Activated CD8-positive, alpha-beta memory T cell treated with anti-CD3 and anti-CD28 coated beads, Interleukin-2, amount 50 U/mL, for 1 hour (primary cell): ENCODE data around the gene AKAIN1.

ENCODE experiments used
- DNase-seq: peaks from one replicate; pipeline ENCODE4 v3.0.0-alpha.2; 2020; ENCODE audit errors: extremely low read depth

AKAIN1 gene

GRCh38 chr18:5093902-5094301 is 103.2 kb downstream of the AKAIN1 start:
- DNase-seq = no peak
